Esophagus mucosa (tissue), 1 donor: ENCODE data around the gene TARBP1. TPM values are rescaled to one million over a fixed set of nuclear protein-coding genes. Genes with fewer than 3 reads are reported as not detected.

Experiments used
- ATAC-seq: fragments of 200-7000 bp; cut with Tn5 transposase; one replicate; pipeline ENCODE4 v1.9.1; 2020
- total RNA-seq: library from RNA; stranded (reverse); gene quantifications from one replicate; pipeline ENCODE4 v1.2.4, GENCODE V29; 2023
- donor health status: DM: yes; HTN: yes; CAD: no.

TARBP1 gene
- total RNA-seq, 1 donor from 2014 or later = 21.0 TPM

- no peak for ATAC-seq
These were observed 6.2 kb upstream of the TARBP1 start for GRCh38 chr1:234484991-234485739.

- no peak for ATAC-seq
These were observed 5.2 kb upstream of the TARBP1 start for GRCh38 chr1:234484218-234484617.

- no peak for ATAC-seq
These were observed 2.8 kb upstream of the TARBP1 start for GRCh38 chr1:234481771-234482170.

- ATAC-seq = no peak
These were observed 887 bp upstream of the TARBP1 start for GRCh38 chr1:234479866-234480265.

GRCh38 chr1:234479310-234479559, 256 bp upstream of the TARBP1 start:
- ATAC-seq = no peak

GRCh38 chr1:234478152-234478480, 863 bp downstream of the TARBP1 start:
- ATAC-seq = peak; percentile 88

- no peak for ATAC-seq
These were observed 1.4 kb downstream of the TARBP1 start for GRCh38 chr1:234477386-234478151.

GRCh38 chr1:234476172-234476571, 2.8 kb downstream of the TARBP1 start:
- ATAC-seq = no peak

GRCh38 chr1:234475167-234475793, 3.7 kb downstream of the TARBP1 start:
- no peak for ATAC-seq

- ATAC-seq = no peak
These were observed 4.6 kb downstream of the TARBP1 start for GRCh38 chr1:234474375-234474774.

GRCh38 chr1:234473118-234473517, 5.9 kb downstream of the TARBP1 start:
- no peak for ATAC-seq

- no peak for ATAC-seq
These were observed 9.6 kb downstream of the TARBP1 start for GRCh38 chr1:234469376-234469775.

- no peak for ATAC-seq
These were observed 10.4 kb downstream of the TARBP1 start for GRCh38 chr1:234468580-234468979.

- ATAC-seq = no peak
These were observed 11.2 kb downstream of the TARBP1 start for GRCh38 chr1:234467821-234468220.

GRCh38 chr1:234466945-234467344, 12.0 kb downstream of the TARBP1 start:
- ATAC-seq = no peak

GRCh38 chr1:234463749-234464148, 15.2 kb downstream of the TARBP1 start:
- no peak for ATAC-seq

GRCh38 chr1:234460652-234461051, 18.3 kb downstream of the TARBP1 start:
- no peak for ATAC-seq

GRCh38 chr1:234458352-234459017, 20.5 kb downstream of the TARBP1 start:
- ATAC-seq = no peak

- no peak for ATAC-seq
These were observed 24.1 kb downstream of the TARBP1 start for GRCh38 chr1:234454926-234455325.

- no peak for ATAC-seq
These were observed 26.5 kb downstream of the TARBP1 start for GRCh38 chr1:234452406-234452965.

- ATAC-seq = no peak
These were observed 38.6 kb downstream of the TARBP1 start for GRCh38 chr1:234440348-234440747.

- no peak for ATAC-seq
These were observed 40.4 kb downstream of the TARBP1 start for GRCh38 chr1:234438579-234438978.
